Stimulated activated naive CD4-positive, alpha-beta T cell (primary cell): ENCODE results near the gene NUP210.
"Not testable (repeated sequence)": the region's sequence is repeated elsewhere in the genome, so short reads cannot be mapped to it uniquely, and the experiment has no call there.

Experiments
- DNase-seq, 6 experiments: peaks; one replicate each; lab custom pipeline; 2025; lab: John Stamatoyannopoulos, UW

The NUP210 gene

DNA sequence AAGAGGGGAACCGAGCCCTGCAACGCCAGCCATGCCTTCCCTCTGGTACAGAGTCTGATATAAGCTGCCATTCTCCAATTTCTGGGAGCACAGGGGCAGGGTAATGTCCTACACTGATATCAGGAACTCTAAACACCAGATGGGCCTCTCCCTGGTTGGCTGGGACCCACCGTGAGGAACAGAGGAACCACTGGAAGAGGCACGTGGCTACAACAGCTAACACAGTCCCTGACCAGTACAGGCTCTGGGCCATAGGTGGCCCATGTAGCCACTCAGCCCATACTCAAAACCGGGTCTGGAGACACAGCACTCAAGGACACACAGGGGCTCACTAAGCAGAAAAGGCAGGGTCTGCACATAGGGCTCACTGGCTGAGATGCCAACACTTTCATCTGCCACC, 13.9 kb downstream of the NUP210 start:
- DNase-seq = no peak

DNA sequence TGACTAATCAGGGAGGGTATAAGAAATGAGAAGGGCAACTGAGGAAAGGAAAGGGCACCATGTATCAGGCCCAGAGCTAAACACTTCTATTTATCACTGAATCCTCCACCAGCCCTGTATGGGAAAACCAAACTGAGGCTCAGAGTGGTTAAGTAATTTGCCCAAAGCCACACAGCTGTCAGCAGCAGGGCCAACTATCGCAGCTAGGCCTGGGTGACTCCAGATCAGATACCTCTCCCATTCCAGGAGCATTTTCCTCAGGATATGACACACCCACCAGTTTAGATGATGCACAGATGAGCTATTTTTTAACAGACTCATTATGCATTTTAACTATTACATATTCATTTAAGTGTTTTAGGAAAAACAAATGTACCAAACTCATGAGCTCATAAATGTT, 14.5 kb downstream of the NUP210 start:
- DNase-seq = no peak

DNA sequence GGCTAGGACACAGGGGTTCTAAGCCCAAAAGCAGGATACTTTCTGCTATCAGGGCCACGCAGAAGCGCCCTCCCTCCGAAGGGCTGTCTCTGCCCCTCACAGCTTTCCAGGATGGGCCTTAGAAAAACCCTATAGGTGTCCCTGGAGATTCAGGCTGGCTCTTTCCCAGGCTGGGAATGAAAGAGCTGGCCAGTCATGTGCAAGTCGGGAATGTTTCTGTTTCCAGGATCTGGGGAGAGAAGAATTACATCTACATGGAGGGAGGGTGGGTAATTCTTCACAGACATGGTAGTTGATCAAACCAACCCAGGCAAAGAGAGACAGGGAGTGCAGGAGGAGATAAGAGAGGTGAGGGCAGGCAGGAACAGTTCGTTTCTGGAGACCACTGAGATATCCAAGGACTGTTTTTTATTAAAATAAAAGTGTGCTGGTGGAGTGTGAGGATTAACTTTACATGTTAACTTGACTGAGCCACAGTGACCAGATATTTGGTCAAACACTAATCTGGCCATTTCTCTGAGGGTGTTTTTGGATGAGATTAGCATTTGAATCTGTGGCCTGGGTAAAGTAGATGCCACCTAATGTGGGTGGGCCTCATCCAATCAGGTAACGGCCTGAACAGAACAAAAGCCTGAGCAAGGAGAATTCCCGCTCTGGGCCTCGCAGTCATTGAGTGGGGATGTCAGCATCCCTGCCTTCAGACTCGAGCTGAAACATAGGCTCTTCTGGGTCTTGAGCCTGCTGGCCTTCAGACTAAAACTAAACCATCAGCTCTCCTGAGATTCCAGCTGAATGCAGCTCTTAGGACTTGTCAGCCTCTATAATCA, 15.3 kb downstream of the NUP210 start:
- DNase-seq = no peak

DNA sequence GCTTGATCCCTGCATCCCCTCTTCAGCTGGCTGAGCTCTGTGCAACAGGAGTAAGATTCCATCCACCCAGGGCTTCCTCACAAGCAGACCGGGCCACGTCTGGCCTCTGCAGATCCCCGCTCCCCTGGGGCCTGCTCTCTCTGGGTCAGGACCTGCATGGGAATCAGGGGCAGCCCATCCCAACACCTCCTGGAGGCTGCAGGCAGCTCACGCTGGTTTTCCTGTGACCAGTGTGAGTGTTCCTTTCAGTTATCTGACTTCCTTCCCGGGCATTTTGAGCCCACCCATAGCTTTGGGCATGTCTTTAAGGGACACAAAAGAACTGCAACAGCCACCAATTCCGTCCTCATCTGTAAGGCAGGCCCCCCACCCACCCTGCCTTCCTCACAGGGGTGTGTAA, 16.3 kb downstream of the NUP210 start:
- no peak for DNase-seq

DNA sequence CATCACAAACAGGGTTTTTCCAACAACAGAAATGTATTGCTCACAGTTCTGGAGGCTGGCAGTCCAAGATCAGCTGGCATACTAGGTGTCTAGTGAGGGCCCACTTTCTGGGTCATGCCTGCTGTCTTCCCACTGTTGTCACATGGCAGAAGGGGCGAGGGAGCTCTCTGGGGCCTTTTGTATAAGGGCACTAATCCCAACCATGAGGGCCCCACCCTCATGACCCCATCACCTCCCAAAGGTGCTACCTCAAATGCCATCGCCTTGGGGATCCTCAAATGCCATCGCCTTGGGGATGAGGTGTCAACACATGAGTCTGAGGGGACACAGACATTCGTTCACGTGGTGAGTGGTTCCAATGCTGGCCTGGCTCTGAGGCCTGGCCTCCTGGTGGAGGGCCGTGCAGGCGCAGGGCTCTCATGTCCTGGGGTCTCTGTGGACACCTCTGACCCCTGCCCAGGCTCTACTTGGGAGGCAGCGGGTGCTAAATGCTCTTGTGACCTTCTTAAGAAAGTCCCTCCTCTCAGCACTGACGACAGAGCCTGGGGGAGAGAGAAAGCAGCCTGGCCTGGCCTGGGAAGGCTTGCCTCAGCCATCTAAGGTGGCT, 16.8 kb downstream of the NUP210 start:
- DNase-seq = no peak

DNA sequence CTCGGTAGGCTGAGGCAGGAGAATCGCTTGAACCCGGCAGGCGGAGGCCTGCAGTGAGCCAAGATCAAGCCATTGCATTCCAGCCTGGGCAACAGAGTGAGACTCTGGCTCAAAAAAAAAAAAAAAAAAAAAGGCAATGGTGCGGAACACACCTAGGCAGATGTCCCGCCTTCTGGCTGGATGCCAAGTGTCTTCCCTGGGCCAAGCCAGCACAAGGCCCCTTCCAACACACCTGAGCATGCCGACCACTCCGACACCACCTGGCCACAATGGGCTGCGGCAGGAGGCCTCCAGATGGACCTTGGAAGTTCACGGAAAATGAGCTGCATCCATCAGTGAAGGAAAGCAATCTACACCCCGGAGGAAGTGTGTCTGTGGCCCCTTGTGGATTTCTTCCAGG, 19.0 kb downstream of the NUP210 start:
- no peak for DNase-seq

DNA sequence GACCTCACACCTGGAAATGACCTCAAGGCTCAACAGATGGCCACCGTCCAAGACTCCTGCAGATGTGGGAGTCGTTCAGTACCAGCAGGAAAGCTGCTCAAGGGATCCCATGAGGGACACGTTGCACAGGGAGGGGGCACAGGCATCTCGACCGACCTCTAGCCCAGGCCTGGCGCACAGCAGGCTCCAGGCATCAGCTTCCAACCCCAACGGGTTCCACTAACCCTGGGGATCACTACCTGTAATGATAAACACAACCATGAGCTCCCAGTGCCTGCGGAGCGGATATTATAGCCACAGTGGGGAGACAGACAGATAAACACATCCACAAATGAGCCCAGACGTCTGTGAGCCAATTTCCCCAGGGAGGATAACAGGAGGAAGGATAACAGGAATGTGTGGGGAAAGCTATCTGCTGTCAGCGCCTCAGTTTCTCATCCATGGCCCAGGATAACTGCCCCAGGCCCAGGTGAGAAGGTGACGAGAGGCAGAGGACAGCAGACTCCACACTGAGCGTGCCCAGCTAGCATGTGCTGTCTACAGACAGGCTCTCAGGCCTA, 19.9 kb downstream of the NUP210 start:
- DNase-seq = no peak

DNA sequence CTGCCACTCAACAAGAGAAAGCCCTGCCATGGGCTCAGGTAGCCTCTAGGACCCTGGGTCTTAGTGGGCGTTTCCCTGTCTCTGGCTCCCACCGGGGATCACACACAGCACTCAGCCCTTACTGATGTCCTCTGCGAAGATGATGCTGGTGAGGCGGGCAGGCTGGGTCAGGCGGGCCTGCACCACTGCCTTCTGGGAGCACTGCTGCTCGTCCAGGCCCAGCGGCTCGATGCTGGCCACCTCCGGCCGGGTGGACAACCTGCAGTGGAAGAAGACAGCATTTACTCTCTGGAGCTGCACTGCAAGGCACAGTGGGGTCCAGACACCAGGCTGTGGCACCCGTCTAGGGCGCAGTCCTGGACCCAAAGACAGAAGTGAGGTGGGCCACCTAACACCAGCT, 20.5 kb downstream of the NUP210 start:
- no peak for DNase-seq

DNA sequence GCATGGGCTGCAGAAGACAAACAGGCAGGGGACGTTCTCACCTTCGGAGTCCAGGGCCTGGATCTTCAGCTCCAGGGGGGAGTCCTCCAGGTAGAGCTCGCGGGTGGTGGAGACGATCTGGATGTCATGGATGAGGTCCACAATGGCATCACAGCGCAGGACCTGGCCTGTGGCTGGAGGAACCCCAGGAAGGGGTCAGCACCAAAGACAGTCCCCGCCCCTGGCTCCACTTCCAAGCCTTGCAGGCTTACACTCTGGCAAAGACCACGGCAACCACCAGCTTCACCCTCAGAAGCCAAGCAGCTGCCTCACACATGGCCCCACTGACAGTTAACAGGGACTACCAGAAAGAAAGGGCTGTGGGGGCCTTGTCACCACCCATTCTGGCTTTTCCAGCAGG, 22.8 kb downstream of the NUP210 start:
- no peak for DNase-seq

DNA sequence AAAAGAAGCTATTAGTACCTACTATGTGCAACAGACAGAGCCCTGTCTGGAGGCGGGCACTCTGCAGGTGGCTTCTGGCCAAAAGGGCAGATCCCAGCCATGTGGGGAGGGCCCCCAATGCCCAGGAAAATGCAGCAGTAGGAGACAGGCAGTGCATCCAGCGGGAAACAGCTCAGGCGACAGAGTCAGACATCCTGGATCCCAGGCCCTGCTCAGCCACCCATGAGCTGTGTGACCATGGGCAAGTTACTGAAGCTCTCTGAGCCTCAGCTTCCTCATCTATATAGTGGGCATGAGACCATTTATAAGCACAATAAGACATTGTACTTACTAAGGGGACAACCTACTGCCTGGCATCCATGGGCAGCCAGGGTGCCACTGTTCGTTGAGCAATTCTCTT, 25.8 kb downstream of the NUP210 start:
- DNase-seq = no peak

DNA sequence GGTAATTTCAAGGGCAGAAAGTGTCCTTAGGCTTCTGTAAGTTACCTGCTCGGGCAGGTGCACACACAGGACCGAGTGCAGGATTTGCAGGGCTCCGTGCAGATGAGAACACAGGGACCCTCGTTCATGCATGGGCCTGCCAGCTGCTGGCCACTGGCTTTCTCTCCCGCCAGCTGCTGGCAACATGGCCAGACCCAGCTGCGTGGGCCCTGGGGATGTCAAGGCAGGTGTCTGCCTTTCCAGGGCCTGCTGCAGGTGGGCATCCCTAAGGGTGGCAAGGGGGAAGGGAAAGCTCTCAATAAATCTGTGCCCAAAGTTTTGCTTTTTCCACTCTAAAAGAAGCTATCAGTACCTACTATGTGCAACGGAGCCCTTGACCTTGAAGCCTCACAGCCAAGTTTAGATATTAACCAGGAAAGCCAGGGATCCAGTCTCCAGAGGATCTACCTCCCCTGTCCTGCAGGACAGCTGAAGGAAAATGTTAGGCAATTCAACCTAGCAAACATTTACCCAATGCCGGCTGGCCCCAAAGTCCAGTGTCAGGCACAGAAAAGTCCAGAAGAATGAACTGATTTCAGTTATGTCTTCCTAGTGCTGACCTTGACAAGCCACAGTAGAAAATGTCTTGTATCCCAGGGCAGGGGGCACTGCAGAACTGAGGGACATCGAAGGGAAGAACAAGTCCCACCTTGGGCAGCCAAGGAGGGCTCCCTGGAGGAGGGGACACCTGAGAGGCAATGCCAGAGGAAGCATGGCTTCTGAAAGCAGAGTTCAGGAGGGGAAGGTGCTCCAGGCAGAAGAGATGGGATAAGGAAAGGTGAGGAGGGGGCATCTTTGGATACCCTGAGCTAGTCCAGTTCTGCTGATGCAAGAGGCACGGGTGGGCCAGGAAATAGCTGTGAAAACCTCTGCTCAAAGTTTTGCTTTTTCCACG, 26.4 kb downstream of the NUP210 start:
- no peak for DNase-seq

DNA sequence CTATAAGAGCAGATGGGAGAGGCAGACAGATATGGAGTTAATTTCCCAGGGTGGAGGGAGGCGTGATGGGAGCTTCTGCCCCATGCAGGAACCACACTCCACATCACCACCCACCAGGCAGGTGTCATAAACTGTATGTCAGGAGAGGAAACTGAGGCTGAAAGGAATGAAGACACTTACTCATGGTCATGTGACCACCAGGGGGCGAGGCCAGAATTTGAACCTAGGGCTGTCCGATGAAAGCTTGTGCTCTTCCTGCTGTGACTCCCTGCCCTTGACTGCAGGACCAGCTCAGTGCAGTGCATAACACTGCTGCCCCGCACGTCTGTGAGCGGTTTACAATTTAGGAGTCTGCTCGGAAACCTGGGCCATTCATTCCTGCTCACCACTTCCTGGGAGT, 28.8 kb downstream of the NUP210 start:
- DNase-seq = peak in 3 of 6 experiments; percentile 9 to 19 (median 18)

DNA sequence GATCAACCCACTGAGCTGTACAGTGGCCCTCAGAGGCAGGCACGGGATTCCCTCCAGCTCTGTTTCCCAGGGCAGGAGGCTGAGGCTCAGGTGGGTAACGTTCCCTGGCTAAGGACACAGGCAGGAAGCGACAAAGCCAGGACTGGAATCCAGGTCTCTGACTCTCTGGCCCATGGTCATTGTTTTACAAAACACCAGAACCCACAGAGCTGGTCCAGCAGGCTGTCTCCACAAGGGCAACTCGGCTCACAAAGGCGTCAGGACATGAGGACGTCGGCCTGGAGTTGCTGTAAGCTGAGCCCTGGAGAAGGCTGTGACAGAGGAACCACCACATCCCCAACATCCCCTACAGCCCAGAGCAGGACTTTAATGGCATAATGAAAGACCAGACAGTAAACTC, 30.7 kb downstream of the NUP210 start:
- DNase-seq = no peak

DNA sequence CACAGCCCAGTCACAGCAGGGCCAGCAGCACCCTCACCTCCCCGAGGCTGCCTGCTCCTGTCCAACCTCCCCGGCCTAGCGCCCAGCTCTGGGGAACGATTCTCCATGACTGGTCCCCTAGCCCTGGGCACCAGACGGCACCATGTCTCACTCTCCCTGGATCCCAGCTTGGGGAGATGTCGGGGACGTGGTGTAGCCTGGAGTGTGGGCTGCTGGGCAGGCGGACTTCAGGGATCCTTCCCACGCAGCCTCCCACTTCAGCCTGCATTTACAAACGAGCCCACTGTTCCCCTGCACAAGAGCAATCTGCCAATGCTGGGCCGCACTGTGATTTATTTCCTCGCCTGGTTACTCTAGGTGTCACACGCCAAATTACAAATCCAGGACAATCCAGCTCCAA, 31.3 kb downstream of the NUP210 start:
- no peak for DNase-seq

DNA sequence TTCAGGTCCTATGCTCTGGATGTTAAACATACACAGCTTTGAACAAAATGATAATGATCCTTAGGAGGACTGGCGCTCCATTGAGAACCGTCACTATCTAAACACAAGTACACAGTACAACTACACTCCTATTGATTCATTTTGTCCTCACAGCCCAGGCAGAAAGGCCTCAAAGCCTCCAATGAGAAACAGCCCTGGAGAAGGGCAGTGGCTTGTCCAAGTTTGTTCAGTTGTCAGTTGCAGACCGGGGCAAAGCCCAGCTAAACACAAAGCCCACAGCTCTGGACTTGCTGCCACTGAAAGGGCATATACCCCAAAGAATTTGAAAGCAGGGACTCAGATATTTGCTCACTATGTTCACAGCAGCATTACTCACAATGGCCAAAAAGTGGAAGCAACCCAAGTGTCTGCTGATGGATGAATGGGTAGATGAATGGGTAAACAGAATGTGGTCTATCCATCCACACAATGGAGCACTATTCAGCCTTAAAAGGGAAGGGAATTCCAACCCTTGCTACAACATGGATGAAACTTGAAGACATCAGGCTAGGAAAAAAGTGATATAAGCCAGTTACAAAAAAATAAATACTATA, 34.7 kb downstream of the NUP210 start:
- DNase-seq = no peak

DNA sequence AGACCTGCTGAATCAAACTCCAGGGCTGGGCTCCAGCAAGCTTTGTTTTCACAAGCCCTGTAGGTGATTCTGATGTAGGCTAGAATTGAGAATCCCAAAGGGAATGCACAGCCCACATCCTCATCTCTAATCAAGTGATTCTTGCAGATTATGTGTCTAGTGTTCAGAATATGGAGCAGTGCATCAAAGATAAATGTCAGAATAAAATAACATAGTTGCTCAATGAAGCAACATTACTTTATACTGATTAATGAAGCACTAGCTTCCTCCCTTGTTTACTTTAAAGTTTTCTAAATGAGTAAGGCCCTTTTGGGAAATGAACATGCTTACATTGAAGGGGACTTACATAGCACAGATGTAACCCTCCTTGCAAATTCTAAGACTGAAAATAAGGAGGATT, 39.2 kb downstream of the NUP210 start:
- DNase-seq = no peak

DNA sequence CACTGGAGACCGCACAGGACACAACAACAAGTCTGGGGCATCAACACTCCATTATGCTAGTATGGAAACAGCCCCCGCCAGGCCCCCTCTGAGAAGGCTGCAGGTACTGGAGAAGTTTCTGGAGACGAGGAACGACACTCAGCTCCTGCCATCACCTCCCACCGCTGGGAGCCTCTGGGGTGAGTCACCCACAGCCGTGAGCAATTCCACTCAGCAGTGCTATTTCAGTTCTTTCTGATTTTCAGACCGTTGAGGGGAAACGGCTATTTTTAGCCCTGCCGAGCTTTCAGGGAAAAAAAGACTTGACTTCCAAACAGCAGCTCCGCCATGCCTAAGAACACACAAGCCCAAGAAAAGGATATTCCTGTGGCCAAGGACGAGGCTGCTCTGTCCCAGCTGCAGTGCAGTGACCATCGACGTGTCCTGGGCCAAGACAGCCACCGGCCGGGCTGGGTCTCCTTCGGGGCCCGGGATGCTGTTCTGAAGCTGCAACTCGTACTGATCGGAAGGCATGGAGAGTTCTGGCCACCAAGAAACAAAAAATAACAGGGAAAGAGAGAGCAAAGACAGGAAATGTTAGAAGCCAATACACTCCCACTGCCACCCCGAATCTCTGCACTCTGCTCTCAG, 40.8 kb downstream of the NUP210 start:
- no peak for DNase-seq

DNA sequence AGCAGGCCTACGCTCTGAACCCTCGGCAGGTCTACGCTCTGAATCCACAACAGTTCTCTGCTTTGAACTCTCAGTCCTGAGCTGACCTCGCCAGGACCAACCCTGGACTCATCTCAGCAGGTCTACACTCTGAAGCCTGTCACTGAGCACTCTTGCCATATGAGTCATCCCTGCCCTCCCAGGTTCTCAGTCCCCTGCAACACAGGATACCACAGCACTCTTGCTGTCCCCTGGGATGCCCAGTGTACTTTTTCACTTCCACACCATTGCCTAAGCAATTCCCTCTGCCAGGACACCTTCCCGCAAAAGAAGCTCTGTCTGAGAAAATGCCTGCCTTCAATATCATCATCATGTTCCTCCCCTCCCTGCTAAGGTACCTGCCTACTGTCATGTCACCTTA, 42.0 kb downstream of the NUP210 start:
- DNase-seq = no peak

DNA sequence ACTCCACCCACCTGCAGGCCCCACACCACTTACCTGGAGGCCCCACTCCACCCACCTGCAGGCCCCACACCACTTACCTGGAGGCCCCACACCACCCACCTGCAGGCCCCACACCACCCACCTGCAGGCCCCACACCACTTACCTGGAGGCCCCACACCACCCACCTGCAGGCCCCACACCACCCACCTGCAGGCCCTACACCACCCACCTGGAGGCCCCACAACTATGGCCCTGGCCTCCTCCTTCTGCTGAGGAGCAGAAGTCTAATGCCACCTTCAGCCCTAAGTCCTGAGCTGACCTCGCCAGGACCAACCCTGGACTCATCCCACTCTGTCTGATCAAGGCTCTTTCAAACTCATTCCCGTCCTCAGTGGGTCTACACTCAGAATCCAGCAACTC, 42.4 kb downstream of the NUP210 start:
- DNase-seq = not testable (repeated sequence)

DNA sequence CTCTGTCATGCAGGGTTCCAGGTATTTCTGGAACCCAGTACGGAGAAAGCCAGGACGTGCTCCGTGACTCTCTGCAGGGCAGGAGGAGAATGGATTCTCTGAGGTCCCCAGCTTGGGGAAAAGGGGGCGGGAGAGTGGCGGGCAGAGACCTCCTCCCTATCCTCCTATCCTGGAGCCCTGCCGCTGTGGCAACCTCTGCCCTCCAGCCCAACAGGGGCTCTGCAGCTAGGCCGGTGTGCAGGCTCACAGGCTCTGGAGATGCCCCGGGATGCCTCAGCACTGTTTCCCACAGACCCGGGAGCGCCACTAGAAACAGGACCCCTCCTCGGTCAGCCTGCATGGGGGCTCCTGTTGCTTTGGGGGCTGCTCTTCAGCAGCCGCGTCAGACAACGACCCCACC, 43.1 kb downstream of the NUP210 start:
- no peak for DNase-seq

DNA sequence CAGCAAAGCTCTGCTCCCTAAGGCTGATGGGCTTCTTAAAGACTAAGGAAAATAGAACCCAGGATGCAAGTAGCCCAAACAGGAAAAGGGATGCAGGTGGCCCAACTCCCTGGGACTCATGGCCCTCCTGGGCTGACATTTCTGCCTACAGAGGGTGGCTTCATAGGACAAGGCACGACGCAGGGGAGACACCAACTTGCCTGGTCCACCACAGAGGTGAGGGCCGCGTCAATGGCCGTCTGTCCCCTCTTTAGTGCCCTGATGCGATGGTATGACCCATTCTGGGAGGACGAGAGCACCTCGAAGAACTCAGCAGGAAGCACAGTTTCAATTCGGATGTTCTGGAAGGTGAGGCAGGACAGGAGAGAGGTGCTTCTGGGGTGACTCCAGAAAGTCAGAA, 44.0 kb downstream of the NUP210 start:
- DNase-seq = no peak

DNA sequence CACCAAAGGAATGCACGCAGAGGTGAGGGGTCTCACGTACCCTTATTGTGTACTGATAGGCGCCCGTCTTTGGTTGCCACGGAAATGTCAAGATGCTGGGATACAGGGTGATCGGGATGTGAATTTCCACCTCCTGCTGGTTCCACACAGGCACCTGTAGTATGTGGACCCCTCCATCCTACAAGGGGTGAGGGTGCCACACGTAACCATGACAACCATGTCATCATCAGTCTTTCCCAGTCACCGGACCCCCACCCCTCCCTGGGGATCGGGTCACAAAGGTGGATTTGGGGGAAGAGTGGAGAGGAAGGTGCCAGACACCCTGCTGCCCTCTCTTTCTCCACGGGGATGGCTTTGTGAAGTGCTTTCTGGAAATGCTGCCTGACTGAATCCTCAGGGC, 44.7 kb downstream of the NUP210 start:
- DNase-seq = no peak
